ENCODE results near the gene MROH7. TPM values are rescaled to one million over a fixed set of nuclear protein-coding genes. Genes with fewer than 3 reads are reported as not detected.

Gene MROH7
- total RNA-seq, 4 donors from 2014 or later, result 2.0 to 5.7 (median 3.8) TPM

DNA sequence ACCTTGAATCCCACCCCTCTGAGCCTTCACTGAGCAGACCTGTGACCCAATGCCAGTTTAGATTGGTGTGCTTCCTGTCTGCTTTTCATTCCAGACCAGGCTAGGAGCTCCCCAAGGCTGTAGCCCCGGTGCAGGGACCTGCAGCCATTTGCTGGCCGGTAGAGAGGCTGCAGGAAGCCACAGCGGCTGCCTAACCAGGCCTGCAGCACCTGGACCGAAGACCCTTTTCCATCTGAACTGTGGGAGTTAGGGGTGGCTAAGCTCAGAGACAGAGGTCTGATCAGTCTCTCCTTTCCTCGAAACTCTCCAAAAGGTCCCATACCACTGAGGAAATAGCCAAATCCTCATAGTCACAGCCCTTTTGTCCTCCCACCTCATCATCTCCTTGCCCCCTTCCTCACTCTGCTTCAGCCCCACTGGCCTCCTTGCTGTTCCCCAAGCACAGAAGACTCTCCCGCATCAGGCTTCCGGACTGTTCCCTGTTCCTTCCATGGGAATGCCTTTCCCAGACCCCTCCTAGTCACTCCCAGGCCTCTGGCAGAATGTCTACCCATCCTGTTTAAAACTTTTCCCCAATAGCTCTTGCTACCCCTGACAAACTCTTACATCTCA is 73.4 kb downstream of the MROH7 start:
- H3K36me3 ChIP-seq, result peaks cover 19% of the 10 kb centered on the region
- H3K27me3 ChIP-seq, result no peaks in the 10 kb centered on the region
- 79% methylated on average over 4 of the region's 7 CpGs for WGBS
- no peak for TF ChIP-seq POLR2A (IDR thresholded peaks at IDR 0.05)
- no peak for TF ChIP-seq POLR2AphosphoS5 (IDR thresholded peaks at IDR 0.05)
- TF ChIP-seq, protein P1, sequence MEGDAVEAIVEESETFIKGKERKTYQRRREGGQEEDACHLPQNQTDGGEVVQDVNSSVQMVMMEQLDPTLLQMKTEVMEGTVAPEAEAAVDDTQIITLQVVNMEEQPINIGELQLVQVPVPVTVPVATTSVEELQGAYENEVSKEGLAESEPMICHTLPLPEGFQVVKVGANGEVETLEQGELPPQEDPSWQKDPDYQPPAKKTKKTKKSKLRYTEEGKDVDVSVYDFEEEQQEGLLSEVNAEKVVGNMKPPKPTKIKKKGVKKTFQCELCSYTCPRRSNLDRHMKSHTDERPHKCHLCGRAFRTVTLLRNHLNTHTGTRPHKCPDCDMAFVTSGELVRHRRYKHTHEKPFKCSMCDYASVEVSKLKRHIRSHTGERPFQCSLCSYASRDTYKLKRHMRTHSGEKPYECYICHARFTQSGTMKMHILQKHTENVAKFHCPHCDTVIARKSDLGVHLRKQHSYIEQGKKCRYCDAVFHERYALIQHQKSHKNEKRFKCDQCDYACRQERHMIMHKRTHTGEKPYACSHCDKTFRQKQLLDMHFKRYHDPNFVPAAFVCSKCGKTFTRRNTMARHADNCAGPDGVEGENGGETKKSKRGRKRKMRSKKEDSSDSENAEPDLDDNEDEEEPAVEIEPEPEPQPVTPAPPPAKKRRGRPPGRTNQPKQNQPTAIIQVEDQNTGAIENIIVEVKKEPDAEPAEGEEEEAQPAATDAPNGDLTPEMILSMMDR (IDR thresholded peaks at IDR 0.05), result no peak
- TF ChIP-seq EP300 (IDR thresholded peaks at IDR 0.05), result no peak
- peak overlapping the region; percentile 95 for H3K4me3 ChIP-seq
- H3K27ac ChIP-seq, result no peak overlapping the region
- peaks cover 20% of the 10 kb centered on the region for H3K4me1 ChIP-seq
- DNase-seq (ENCODE audit: low spot score in 2 of 2), result no peak
- no peaks in the 10 kb centered on the region for H3K9me3 ChIP-seq

DNA sequence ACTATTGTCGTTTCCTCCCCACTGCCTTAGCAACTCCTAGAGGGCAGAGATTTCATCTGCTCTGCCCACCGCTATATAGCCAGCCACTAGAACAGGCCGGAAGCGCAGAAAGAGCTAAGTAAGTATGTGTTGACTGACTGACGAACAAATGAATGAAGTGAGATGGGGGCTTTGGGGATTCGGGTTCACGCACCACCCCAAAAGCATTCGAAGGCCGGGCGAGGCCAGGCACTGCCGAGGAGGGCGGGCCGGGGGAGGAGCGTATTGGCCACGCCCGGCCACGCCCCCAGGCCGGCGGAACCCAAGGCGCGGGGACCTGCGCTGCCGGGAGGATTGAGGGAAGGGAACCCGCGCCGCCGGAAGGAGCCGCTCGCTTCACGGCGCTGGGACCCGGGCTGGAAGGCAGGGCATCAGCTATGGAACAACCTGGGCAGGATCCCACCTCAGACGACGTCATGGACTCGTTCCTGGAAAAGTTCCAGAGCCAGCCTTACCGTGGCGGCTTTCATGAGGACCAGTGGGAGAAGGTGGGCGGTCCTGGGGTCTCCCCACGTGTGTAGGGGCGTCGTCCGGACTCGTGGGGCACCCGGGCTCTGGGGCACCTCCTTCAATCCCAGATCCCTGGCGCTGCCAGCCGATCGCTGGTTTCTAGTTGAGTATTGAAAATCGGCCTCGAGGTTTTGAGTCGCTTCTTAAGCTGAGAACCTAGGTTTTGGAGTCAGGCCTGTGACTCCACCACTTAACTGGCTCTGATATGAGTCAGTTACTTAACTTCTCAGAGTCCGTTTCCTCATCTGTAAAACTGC is 74.1 kb downstream of the MROH7 start, which contains the start of gene TTC4:
Gene TTC4 (plus strand): TSS at position 369 of the 806 bp plus-strand sequence. CDS start 48 bp downstream, at position 417.
- TF ChIP-seq, protein P1 (IDR thresholded peaks at IDR 0.05), result no peak
- TF ChIP-seq EP300 (IDR thresholded peaks at IDR 0.05), result no peak
- TF ChIP-seq POLR2A (IDR thresholded peaks at IDR 0.05), result peak in 1 of 2 donors; percentile 53
- TF ChIP-seq POLR2AphosphoS5 (IDR thresholded peaks at IDR 0.05), result peak in 1 of 3 donors; percentile 56
- peak within 1 kb of the TSS; percentile 95 for H3K4me3 ChIP-seq
- H3K27ac ChIP-seq, result peak within 1 kb of the TSS; percentile 85
- peaks cover 25% of the 10 kb centered on the region for H3K36me3 ChIP-seq
- WGBS, result under 1% methylated on average over 16 of the region's 51 CpGs
- no peaks in the 10 kb centered on the region for H3K27me3 ChIP-seq
- peak; percentile 87 to 88 for DNase-seq (ENCODE audit: low spot score in 2 of 2)
- no peaks in the 10 kb centered on the region for H3K9me3 ChIP-seq
- peaks cover 20% of the 10 kb centered on the region for H3K4me1 ChIP-seq

DNA sequence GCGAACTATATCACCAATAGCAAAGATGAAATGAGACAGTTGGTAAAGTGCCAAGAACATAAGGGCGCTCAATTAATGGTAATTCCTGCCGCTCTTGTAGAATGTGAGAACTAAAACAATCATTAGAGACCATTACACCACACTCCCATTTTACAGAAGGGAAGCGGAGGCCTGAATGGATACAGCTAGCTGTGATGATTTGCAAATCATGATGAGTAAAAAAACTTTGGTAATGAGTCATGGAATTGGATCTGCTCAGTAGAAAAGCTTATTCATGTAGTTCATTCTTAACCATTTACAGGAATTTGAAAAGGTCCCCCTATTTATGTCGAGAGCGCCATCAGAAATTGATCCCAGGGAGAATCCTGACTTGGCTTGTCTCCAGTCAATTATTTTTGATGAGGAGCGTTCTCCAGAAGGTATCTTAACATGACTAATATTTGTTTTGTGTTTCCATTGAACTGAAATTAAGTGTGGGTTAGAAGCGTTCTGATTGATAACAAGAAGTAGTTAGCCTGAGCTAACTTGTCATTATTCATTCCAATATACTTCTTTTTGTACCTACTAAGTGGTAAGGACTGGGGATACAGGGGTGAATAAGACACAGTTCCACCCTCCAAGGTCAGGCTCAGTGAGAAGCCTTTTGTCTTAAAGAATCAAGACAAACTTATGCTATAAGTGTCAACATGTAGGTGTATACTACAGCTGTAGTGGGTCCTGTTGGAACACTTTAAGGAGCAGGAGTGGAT is 74.9 kb downstream of the MROH7 start:
- DNase-seq (ENCODE audit: low spot score in 2 of 2), result no peak
- Histone ChIP-seq H3K9me3 (no peaks in the 10 kb centered on the region), H3K4me3 (peak overlapping the region; percentile 95), H3K27ac (peak overlapping the region; percentile 85), H3K27me3 (no peaks in the 10 kb centered on the region), H3K4me1 (peaks cover 20% of the 10 kb centered on the region), H3K36me3 (peaks cover 31% of the 10 kb centered on the region)
- 42% methylated on average over 8 of the region's 8 CpGs for WGBS
- TF ChIP-seq EP300 (IDR thresholded peaks at IDR 0.05) (no peak), POLR2A (IDR thresholded peaks at IDR 0.05) (no peak), POLR2AphosphoS5 (IDR thresholded peaks at IDR 0.05) (no peak)
- TF ChIP-seq, protein P1 (IDR thresholded peaks at IDR 0.05), result no peak

DNA sequence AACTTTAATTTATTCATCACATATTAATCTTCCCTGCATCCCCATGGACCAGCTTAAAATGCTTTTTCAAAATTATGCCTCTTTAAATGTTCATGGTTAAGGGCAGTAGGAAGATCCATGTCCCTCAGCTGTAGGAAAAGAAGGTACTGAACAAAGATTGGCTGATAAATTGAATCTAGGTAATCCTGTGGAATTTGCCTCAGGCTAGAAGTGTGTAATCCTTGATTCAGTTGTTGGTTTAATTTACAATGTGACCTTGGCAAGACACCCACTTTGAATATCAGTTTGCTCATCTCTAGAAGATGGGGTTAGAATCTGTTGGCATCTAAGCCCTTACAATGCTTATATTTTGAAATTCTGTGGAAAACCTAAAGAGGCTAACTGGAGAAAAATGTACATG is 80.1 kb downstream of the MROH7 start:
- Histone ChIP-seq H3K27ac (no peak overlapping the region), H3K9me3 (no peaks in the 10 kb centered on the region), H3K4me3 (no peak overlapping the region), H3K27me3 (no peaks in the 10 kb centered on the region), H3K36me3 (peaks cover 79% of the 10 kb centered on the region), H3K4me1 (peaks cover 9% of the 10 kb centered on the region)
- TF ChIP-seq EP300 (IDR thresholded peaks at IDR 0.05) (no peak), POLR2A (IDR thresholded peaks at IDR 0.05) (no peak), POLR2AphosphoS5 (IDR thresholded peaks at IDR 0.05) (no peak)
- TF ChIP-seq, protein P1 (IDR thresholded peaks at IDR 0.05), result no peak
- no peak for DNase-seq (ENCODE audit: low spot score in 2 of 2)
